Aortic smooth muscle cell (primary cell): ENCODE measurements around the gene PNPLA7. TPM values are rescaled to one million over a fixed set of nuclear protein-coding genes. Genes with fewer than 3 reads are reported as not detected.

ENCODE experiments used
- total RNA-seq: library from RNA; depleted of rRNA; stranded (reverse); fragments of >200 nt; gene quantifications from 2 replicates; pipeline ENCODE4 v1.2.3, GENCODE V29; 2014

PNPLA7 gene
- 1.3 and 1.7 TPM in 2 replicates for total RNA-seq

DNA sequence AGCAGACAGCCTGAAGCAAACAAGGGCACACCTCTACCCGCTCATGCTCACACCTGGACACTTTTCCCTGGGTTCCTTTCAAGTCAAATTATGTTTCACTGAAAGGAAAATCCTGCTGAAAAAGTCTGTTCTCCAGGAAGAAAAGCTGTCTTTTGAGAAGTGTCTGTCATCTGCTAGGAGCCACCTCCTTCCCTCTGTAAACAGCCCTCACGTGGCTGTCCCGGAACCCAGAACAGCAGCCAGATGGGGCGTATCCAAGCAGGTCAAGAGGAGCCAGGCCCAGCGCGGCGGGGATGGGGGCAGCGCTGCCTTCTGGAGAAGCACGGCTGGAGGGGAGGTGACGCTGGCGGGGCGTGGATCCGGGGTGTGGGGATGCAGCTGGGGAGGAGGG is at the start of gene PNPLA7:
PNPLA7 (minus strand) TSS at position 172 of the 391 bp plus-strand sequence. CDS start 205 bp downstream, outside the sequence.

DNA sequence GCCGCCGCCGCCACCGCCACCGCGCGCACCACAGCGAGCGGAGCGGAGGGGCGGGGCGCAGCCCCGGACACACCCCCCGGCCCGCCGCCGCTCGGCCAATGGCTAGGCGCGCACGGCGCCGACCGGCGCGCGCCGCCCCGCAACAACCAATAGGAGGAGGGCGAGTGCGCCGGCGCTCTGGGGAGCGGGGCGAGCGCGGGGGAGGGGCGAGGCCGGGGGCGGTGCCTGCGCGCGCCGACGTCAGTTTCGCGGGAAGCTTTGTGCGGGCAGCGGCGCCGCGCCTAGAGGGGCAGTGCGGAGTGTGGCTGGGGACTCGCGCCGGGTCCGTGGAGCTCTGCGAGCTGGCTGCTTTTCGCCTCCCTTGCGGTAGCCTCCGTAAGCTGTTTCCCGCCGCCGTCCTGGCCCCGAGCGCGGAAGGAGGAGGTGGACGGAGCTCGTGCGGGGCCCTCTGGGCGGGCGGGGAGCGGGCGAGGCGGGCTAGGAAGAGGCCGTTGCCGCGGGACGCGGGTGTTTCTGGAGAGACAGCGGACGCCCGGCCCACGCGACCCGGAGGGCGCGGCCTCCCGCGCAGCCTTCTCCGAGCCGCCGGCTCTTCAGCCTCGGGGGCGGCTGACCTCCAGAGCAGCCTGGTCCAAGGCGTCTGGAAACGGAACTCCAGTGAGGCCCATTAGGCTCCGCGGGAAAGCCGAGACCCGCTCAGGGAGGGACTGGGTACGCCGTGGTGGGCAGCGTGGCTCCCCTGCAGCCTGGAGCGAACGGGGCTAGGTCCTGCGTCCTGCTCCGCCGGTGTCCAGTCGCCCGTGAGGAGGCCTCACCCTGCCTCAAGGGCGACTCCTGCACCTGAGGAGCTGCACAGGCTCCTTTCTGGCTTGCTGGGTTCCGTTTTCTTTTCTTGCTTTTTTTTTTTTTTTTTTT is 40.5 kb upstream of the PNPLA7 start, which contains the start of gene ZMYND19:
ZMYND19 (minus strand) TSS at position 44 of the 915 bp plus-strand sequence. CDS start 249 bp downstream, outside the sequence.

DNA sequence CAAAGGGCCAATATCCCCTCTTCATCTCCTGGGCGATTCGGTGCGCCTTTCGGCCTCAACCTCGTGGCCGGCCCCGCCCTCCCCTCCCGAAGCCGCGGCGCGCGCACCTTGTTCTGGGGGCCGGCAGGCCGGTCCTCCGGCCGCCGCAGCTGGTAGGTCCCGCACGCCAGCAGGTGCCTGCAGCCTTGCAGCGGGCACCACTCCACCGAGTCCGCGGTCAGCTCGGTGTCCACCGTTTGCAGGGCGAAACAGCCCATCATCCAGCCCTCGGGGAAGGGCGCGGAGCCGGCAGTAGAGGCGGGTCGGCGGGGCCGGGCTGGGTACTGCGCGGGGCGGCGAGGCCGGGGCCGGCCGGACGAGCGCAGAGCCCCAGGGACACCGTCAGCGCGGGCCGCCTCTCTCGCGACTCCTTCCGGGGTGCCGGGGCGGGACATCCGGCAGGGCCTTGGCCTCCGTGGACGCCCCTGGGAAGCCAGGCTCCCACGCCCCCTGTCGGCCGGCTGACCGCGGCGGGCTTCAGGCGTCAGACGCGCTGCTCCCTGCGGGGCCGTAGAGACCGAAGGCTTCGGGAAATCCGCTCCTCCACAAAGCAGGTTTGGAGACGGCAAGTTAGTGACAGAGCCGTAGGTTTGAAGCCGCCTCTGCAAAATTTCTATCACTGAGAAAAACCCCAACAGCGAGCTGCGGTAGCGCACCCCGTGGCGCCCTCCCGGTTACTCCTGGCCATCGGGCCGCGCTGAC is 28.5 kb upstream of the PNPLA7 start, which contains the start of gene DPH7:
DPH7 (minus strand) TSS at position 408 of the 741 bp plus-strand sequence; CDS start at position 260, 148 bp downstream.

DNA sequence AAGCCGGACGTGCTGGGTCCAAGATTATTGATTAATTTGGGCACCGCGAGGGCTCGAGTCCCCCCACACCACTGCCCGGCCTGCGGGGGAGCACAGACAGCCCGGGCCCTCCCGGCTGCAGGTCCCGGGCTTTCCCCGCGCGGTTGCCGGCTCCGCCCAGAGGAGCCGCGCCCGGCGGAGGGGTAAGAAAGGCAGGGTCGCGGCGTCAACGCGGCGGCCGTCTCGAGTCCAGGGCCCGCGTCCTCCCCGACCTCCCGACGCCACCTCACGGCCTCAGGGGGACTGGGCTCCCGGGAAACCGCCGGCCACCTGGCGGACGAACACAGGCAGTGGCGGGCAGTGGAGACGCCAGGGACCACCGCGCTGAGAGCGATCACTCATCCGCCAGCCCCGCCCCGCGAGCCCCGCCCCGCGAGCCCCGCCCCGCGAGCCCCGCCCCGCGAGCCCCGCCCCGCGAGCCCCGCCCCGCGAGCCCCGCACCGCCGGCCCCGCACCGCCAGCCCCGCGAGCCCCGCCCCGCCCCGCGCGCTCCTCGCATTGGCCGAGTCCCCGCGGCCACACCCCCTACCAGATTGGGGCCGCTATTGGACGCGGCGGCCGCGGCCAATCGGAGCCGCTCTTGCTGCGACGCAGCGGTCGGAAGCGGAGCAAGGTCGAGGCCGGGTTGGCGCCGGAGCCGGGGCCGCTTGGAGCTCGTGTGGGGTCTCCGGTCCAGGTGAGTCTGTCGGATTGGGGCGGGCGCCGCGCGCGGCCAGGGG is 1.2 kb upstream of the PNPLA7 start, which contains the start of gene MRPL41:
MRPL41 (plus strand) TSS at position 616 of the 758 bp plus-strand sequence. CDS start 203 bp downstream, outside the sequence.

DNA sequence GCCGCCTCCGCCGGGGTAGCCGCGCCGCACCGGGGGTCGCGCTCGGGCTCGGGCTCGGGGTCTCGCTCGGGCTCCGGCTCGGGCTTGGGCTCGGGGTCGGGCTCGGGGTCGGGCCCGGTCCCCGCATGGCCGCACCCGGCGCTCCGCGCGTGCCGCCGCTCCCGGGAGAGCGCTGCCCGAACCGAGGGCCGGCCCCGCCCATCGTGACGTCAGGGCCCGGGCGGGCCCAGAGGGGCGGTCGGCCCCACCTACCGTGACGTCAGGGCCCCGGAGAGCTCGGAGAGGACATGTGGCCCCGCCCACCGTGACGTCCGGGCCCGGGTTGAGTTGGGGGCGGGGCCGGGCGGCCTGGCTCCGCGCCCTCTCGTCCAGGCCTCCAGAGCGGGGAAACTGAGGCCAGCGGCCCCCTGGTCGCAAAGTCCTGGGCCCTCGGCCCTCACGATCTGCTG is 91.0 kb downstream of the PNPLA7 start, which contains the start of gene NSMF:
NSMF (minus strand) TSS at position 183 of the 449 bp plus-strand sequence. CDS start 232 bp downstream, outside the sequence.

DNA sequence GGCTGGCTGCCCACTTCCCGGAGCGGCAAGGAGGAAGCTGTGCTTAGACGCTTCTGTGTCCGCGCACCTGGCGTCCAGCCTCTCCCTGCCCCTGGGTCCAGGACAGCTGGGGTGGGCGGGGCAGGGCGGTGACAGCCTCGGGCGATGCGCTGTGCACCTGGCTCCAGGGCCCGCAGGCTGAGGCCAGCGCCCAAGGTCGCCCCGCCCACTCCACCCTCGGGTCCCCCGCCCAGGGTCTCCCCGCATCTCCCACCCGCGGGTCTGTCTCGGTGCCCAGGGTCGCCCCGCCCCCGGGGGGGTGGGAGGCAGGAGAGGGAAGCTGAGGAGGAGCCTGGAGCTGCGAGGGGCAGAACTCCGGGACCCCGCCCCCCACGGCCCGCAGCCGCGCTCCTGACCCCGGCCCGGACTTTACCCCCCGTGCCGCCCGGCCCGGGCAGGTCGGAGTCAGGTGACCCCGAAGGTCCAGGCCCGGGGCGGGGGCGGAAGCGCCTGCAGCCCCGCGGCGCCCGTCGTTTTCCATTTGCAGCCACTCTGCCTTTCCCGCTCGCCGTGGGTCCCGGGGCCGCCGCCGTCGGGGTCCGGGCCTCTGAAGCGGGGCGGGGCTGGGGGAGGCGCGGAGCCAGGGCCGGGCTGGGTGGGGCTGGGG is 108.8 kb downstream of the PNPLA7 start, which contains the start of gene ENTPD8:
ENTPD8 (minus strand) TSS at position 69 of the 646 bp plus-strand sequence. CDS start 3,072 bp downstream, outside the sequence.

DNA sequence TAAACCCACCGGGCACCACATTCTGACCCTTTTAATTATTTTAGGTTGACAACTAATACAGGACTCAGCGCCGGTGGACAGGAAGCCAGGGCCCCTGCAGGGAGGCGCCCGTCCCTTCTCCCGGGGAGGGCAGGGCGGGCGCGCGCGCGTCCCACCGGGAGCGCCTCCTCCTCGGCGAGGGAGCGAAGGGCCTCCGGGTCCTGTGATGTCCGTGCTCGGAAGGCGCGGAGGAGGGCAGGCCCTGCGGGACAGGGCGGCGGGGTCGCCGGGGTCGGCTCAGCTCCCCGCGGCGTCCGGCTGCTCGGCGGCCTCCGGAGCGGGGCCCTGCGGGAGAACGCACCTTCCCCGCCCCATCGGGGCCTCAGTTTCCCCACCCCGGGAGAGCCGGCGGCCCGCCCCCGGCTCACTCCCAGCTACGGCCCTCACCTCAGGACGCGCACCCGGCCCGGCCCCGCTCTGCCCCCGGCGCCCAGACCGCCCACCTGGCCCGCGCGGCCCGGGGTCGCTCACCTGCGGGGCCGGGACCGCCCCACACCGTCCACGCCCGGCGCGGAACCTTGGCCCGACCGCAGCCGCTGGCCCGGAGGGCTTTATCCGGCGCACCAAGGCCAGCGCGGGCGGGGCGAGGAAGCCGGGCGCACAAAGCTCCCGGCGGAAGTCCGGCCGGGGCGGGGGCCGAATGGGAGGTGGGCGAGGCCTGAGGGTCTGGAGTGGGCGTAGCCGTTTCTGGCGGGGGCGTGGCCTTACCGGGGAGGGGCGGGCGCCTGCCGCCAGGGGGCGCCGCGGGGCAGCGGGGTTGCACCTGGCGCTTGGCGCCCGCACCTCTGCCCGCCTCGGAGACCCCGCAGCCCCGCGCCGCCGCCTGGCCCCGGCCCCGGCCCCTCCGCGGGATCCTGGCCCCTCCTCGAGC is 127.3 kb downstream of the PNPLA7 start, which contains the start of the genes EXD3 and NOXA1:
EXD3 (minus strand) TSS at position 559 of the 910 bp plus-strand sequence. CDS start 27,805 bp downstream, outside the sequence.
NOXA1 (plus strand) TSS at position 790 of the 910 bp plus-strand sequence. CDS start 137 bp downstream, outside the sequence.

Other genes with a start within 250 kb of the PNPLA7 start
- gene NRARP, start 248.1 kb downstream of the PNPLA7 start, total RNA-seq, result 0.25 and 0.53 TPM in 2 replicates
- gene EXD3, start 127.2 kb downstream of the PNPLA7 start, total RNA-seq, result 7.1 and 8.6 TPM in 2 replicates
- 0.53 and 0.56 TPM in 2 replicates for gene NOXA1, start 127.0 kb downstream of the PNPLA7 start, total RNA-seq
- under 0.01 and 0.06 TPM in 2 replicates for gene ENTPD8, start 109.0 kb downstream of the PNPLA7 start, total RNA-seq
- 14.3 and 17.3 TPM in 2 replicates for gene NSMF, start 91.1 kb downstream of the PNPLA7 start, total RNA-seq
- 52.7 and 67.4 TPM in 2 replicates for gene MRPL41, start 1.5 kb upstream of the PNPLA7 start, total RNA-seq
- 16.4 and 19.4 TPM in 2 replicates for gene DPH7, start 28.5 kb upstream of the PNPLA7 start, total RNA-seq
- 9.9 and 16.8 TPM in 2 replicates for gene ZMYND19, start 40.1 kb upstream of the PNPLA7 start, total RNA-seq
- 17.2 and 19.4 TPM in 2 replicates for gene ARRDC1, start 55.3 kb upstream of the PNPLA7 start, total RNA-seq
- gene EHMT1, start 68.6 kb upstream of the PNPLA7 start, total RNA-seq, result 38.0 and 43.9 TPM in 2 replicates